A172 (cell line): ENCODE measurements around the gene CAPN12. TPM values are rescaled to one million over a fixed set of nuclear protein-coding genes. Genes with fewer than 3 reads are reported as not detected.
"Not testable (repeated sequence)": the region's sequence is repeated elsewhere in the genome, so short reads cannot be mapped to it uniquely, and the experiment has no call there.

Experiments used
- DNase-seq: peaks from one replicate; pipeline ENCODE4 v3.0.0-alpha.2; 2015; ENCODE audit warnings: low spot score
- total RNA-seq: library from RNA; depleted of rRNA; stranded (reverse); fragments of >200 nt; shearing (Covaris generic); gene quantifications from 2 replicates; pipeline ENCODE4 v1.2.3, GENCODE V29; 2014; rRNA removed

CAPN12 gene
- total RNA-seq: not detected in 2 replicates

GRCh38 chr19:38744298-38744681, at the start of gene CAPN12:
CAPN12 (minus strand) TSS chr19:38744474; CDS start chr19:38744165, 309 bp downstream.
- DNase-seq: no peak

GRCh38 chr19:38793671-38794070, 49.4 kb upstream of the CAPN12 start:
- no peak for DNase-seq

GRCh38 chr19:38793177-38793576, 48.9 kb upstream of the CAPN12 start:
- peak; percentile 47 for DNase-seq

GRCh38 chr19:38792250-38793111, 48.2 kb upstream of the CAPN12 start:
- DNase-seq: no peak

GRCh38 chr19:38791451-38792064, 47.3 kb upstream of the CAPN12 start:
- DNase-seq: not testable (repeated sequence)

GRCh38 chr19:38790507-38791403, 46.5 kb upstream of the CAPN12 start:
- not testable (repeated sequence) for DNase-seq

- DNase-seq: no peak
Observed at GRCh38 chr19:38788478-38789243, 44.4 kb upstream of the CAPN12 start, which contains the start of gene LGALS7B. LGALS7B (plus strand) TSS chr19:38789200; CDS start chr19:38789227, 27 bp downstream.

- no peak for DNase-seq
Observed at GRCh38 chr19:38786572-38787265, 42.4 kb upstream of the CAPN12 start.

- DNase-seq: not testable (repeated sequence)
Observed at GRCh38 chr19:38786061-38786460, 41.8 kb upstream of the CAPN12 start.

- no peak for DNase-seq
Observed at GRCh38 chr19:38785187-38785699, 41.0 kb upstream of the CAPN12 start.

- DNase-seq: peak; percentile 53
Observed at GRCh38 chr19:38784224-38784623, 40.0 kb upstream of the CAPN12 start.

- not testable (repeated sequence) for DNase-seq
Observed at GRCh38 chr19:38782212-38782611, 37.9 kb upstream of the CAPN12 start.

- no peak for DNase-seq
Observed at GRCh38 chr19:38781058-38781457, 36.8 kb upstream of the CAPN12 start.

- DNase-seq: no peak
Observed at GRCh38 chr19:38780443-38780842, 36.2 kb upstream of the CAPN12 start.

GRCh38 chr19:38778733-38779132, 34.5 kb upstream of the CAPN12 start:
- DNase-seq: no peak

GRCh38 chr19:38774181-38774950, 30.1 kb upstream of the CAPN12 start:
- no peak for DNase-seq

- no peak for DNase-seq
Observed at GRCh38 chr19:38773469-38774177, 29.3 kb upstream of the CAPN12 start, which contains the start of gene LGALS7. LGALS7 (minus strand) TSS chr19:38773517; CDS start chr19:38773492, 25 bp downstream.

GRCh38 chr19:38771569-38771968, 27.3 kb upstream of the CAPN12 start:
- not testable (repeated sequence) for DNase-seq

- DNase-seq: not testable (repeated sequence)
Observed at GRCh38 chr19:38770949-38771275, 26.6 kb upstream of the CAPN12 start.
